Mesendoderm (in vitro differentiated cells): ENCODE measurements around the gene FAM90A26.
"Not testable (repeated sequence)": the region's sequence is repeated elsewhere in the genome, so short reads cannot be mapped to it uniquely, and the experiment has no call there.

Experiments used
- DNase-seq: peaks from one replicate; pipeline ENCODE4 v3.0.0; 2013
- H2AK5ac ChIP-seq: 2 replicates; pipeline ENCODE4 v1.6.1; 2013; ENCODE audit warnings: low read length, inconsistent platforms
- H2BK120ac ChIP-seq: 2 replicates; pipeline ENCODE4 v1.6.1; 2013; ENCODE audit warnings: low read depth, mild to moderate bottlenecking, low read length, moderate library complexity, mixed read lengths
- H2BK15ac ChIP-seq: replicated peaks from 2 replicates; pipeline ENCODE4 v1.6.1; 2013; ENCODE audit warnings: low read depth, mild to moderate bottlenecking, moderate library complexity
- H2BK5ac ChIP-seq: 2 replicates; pipeline ENCODE4 v1.6.1; 2013; ENCODE audit warnings: low read length, inconsistent platforms
- H3K18ac ChIP-seq: 2 replicates; pipeline ENCODE4 v1.6.1; 2013; ENCODE audit warnings: mild to moderate bottlenecking, low read length, mixed read lengths
- H3K23ac ChIP-seq: one replicate; pipeline ENCODE4 v1.6.1; 2013; ENCODE audit warnings: low read length
- H3K27ac ChIP-seq: 2 replicates; pipeline ENCODE4 v1.5.1; 2013; ENCODE audit warnings: low read depth, mild to moderate bottlenecking, inconsistent platforms, low read length, moderate library complexity
- H3K27me3 ChIP-seq: 2 replicates; pipeline ENCODE4 v1.6.1; 2013; ENCODE audit warnings: low read length, control low read depth, mild to moderate bottlenecking, inconsistent platforms; ENCODE audit not compliant: insufficient read depth, poor library complexity
- H3K36me3 ChIP-seq: 2 replicates; pipeline ENCODE4 v1.6.1; 2013; ENCODE audit warnings: low read length, inconsistent platforms; ENCODE audit not compliant: control insufficient read depth, insufficient read depth
- H3K4ac ChIP-seq: one replicate; pipeline ENCODE4 v1.6.1; 2013; ENCODE audit warnings: low read depth, mild to moderate bottlenecking, low read length, moderate library complexity
- H3K4me1 ChIP-seq: 2 replicates; pipeline ENCODE4 v1.6.1; 2013; ENCODE audit warnings: low read depth, low read length, inconsistent platforms; ENCODE audit not compliant: control insufficient read depth
- H3K4me2 ChIP-seq: 2 replicates; pipeline ENCODE4 v1.6.1; 2013; ENCODE audit warnings: low read length
- H3K4me3 ChIP-seq: 2 replicates; pipeline ENCODE4 v1.5.1; 2013; ENCODE audit warnings: mild to moderate bottlenecking, low read length
- H3K56ac ChIP-seq: one replicate; pipeline ENCODE4 v1.6.1; 2013; ENCODE audit warnings: low read length
- H3K79me1 ChIP-seq: 2 replicates; pipeline ENCODE4 v1.6.1; 2013; ENCODE audit warnings: low read length, inconsistent platforms
- H3K79me2 ChIP-seq: 2 replicates; pipeline ENCODE4 v1.6.1; 2013; ENCODE audit warnings: mild to moderate bottlenecking, low read length; ENCODE audit not compliant: control insufficient read depth, insufficient read depth
- H3K9ac ChIP-seq: 2 replicates; pipeline ENCODE4 v1.6.1; 2013; ENCODE audit warnings: low read length, inconsistent platforms
- H4K5ac ChIP-seq: one replicate; pipeline ENCODE4 v1.6.1; 2013; ENCODE audit warnings: low read length
- H4K8ac ChIP-seq: one replicate; pipeline ENCODE4 v1.6.1; 2013; ENCODE audit warnings: low read depth, mild to moderate bottlenecking, control low read depth, low read length, moderate library complexity
- WGBS: extraction: QIAGEN DNeasy Blood & Tissue Kit; methylation state at CpG from one replicate; pipeline ENCODE4 v1.1.7; 2013; ENCODE audit warnings: low lambda C conversion rate, missing lambda C conversion rate; ENCODE audit not compliant: insufficient coverage; ENCODE audit errors: extremely low coverage; 5-methylcytosine and 5-hydroxymethylcytosine counted together

FAM90A26 gene

GRCh38 chr4:9134011-9134410 lies 36.2 kb upstream of the FAM90A26 start:
- H3K4me3 ChIP-seq: not testable (repeated sequence)

GRCh38 chr4:9134556-9134955 lies 35.7 kb upstream of the FAM90A26 start:
- not testable (repeated sequence) for H3K27ac ChIP-seq, H3K4ac ChIP-seq, H3K56ac ChIP-seq, DNase-seq, H3K9ac ChIP-seq, H3K36me3 ChIP-seq, H3K23ac ChIP-seq, H2BK120ac ChIP-seq, H3K4me1 ChIP-seq, H2BK15ac ChIP-seq, H3K79me2 ChIP-seq, H4K8ac ChIP-seq, H2AK5ac ChIP-seq, H3K18ac ChIP-seq, H3K27me3 ChIP-seq, H3K79me1 ChIP-seq, H3K4me2 ChIP-seq, H2BK5ac ChIP-seq, H4K5ac ChIP-seq, H3K4me3 ChIP-seq
- no CpG with 5 or more reads among the region's 12 CpGs for WGBS

More at GRCh38 chr4:9134011-9134410, 36.2 kb upstream of the FAM90A26 start:
- not testable (repeated sequence) for H2BK15ac ChIP-seq, H3K27ac ChIP-seq, H3K36me3 ChIP-seq, DNase-seq, H3K27me3 ChIP-seq, H3K79me2 ChIP-seq, H2AK5ac ChIP-seq, H3K9ac ChIP-seq, H4K5ac ChIP-seq, H3K56ac ChIP-seq, H3K18ac ChIP-seq, H2BK5ac ChIP-seq, H3K4me1 ChIP-seq, H3K23ac ChIP-seq, H2BK120ac ChIP-seq, H3K4me2 ChIP-seq, H4K8ac ChIP-seq, H3K4ac ChIP-seq, H3K79me1 ChIP-seq
- no CpG with 5 or more reads among the region's 5 CpGs for WGBS

- H3K18ac ChIP-seq, H3K79me1 ChIP-seq, H3K4me1 ChIP-seq, H3K27me3 ChIP-seq, H3K27ac ChIP-seq, H2BK5ac ChIP-seq, H3K4ac ChIP-seq, H4K8ac ChIP-seq, H2BK15ac ChIP-seq, H3K9ac ChIP-seq, H3K79me2 ChIP-seq, H3K36me3 ChIP-seq, H3K4me2 ChIP-seq, DNase-seq, H3K56ac ChIP-seq, H4K5ac ChIP-seq, H2AK5ac ChIP-seq, H3K23ac ChIP-seq, H3K4me3 ChIP-seq, H2BK120ac ChIP-seq: not testable (repeated sequence)
- WGBS: no CpG with 5 or more reads among the region's 11 CpGs
Measured at GRCh38 chr4:9141050-9141449, 29.2 kb upstream of the FAM90A26 start.

- H3K36me3 ChIP-seq, H3K9ac ChIP-seq, H3K4me1 ChIP-seq, H3K4me3 ChIP-seq, H3K18ac ChIP-seq, H3K56ac ChIP-seq, H3K4me2 ChIP-seq, H2BK15ac ChIP-seq, H2AK5ac ChIP-seq, DNase-seq, H3K27me3 ChIP-seq, H4K8ac ChIP-seq, H3K79me2 ChIP-seq, H3K79me1 ChIP-seq, H4K5ac ChIP-seq, H3K4ac ChIP-seq, H2BK5ac ChIP-seq, H3K27ac ChIP-seq, H3K23ac ChIP-seq, H2BK120ac ChIP-seq: not testable (repeated sequence)
- WGBS: no CpG with 5 or more reads among the region's 6 CpGs
Measured at GRCh38 chr4:9142786-9143185, 27.4 kb upstream of the FAM90A26 start.

- H3K79me1 ChIP-seq: no peaks in the 10 kb centered on the region
- WGBS: no CpG with 5 or more reads among the region's 27 CpGs
- DNase-seq: no peak
- no peak overlapping the region for H3K23ac ChIP-seq
- no peak overlapping the region for H3K56ac ChIP-seq
- H3K36me3 ChIP-seq: no peaks in the 10 kb centered on the region
- no peaks in the 10 kb centered on the region for H3K79me2 ChIP-seq
- no peak overlapping the region for H4K5ac ChIP-seq
- no peak overlapping the region for H2BK15ac ChIP-seq
- no peaks in the 10 kb centered on the region for H3K27me3 ChIP-seq
- H2BK5ac ChIP-seq: no peak overlapping the region
- no peak overlapping the region for H3K18ac ChIP-seq
- H3K4me3 ChIP-seq: no peak overlapping the region
- H2AK5ac ChIP-seq: no peak overlapping the region
- no peak overlapping the region for H3K4me2 ChIP-seq
- no peak overlapping the region for H3K4ac ChIP-seq
- no peak overlapping the region for H3K27ac ChIP-seq
- H4K8ac ChIP-seq: no peak overlapping the region
- no peak overlapping the region for H2BK120ac ChIP-seq
- no peak overlapping the region for H3K9ac ChIP-seq
- H3K4me1 ChIP-seq: no peaks in the 10 kb centered on the region
Measured at GRCh38 chr4:9143421-9144080, 26.7 kb upstream of the FAM90A26 start.

- no peak overlapping the region for H3K18ac ChIP-seq
- DNase-seq: no peak
- H3K23ac ChIP-seq: no peak overlapping the region
- H3K4me1 ChIP-seq: no peaks in the 10 kb centered on the region
- no peak overlapping the region for H3K4me3 ChIP-seq
- no peak overlapping the region for H3K4ac ChIP-seq
- H3K79me2 ChIP-seq: no peaks in the 10 kb centered on the region
- no CpG with 5 or more reads among the region's 9 CpGs for WGBS
- H2BK5ac ChIP-seq: no peak overlapping the region
- H4K8ac ChIP-seq: no peak overlapping the region
- no peak overlapping the region for H4K5ac ChIP-seq
- H2AK5ac ChIP-seq: no peak overlapping the region
- no peak overlapping the region for H3K27ac ChIP-seq
- no peaks in the 10 kb centered on the region for H3K36me3 ChIP-seq
- H3K79me1 ChIP-seq: no peaks in the 10 kb centered on the region
- no peak overlapping the region for H3K56ac ChIP-seq
- H2BK120ac ChIP-seq: no peak overlapping the region
- H3K27me3 ChIP-seq: no peaks in the 10 kb centered on the region
- no peak overlapping the region for H3K4me2 ChIP-seq
- no peak overlapping the region for H2BK15ac ChIP-seq
- no peak overlapping the region for H3K9ac ChIP-seq
Measured at GRCh38 chr4:9146967-9147366, 23.2 kb upstream of the FAM90A26 start.
